ENCODE data around the gene ZG16.

DNA sequence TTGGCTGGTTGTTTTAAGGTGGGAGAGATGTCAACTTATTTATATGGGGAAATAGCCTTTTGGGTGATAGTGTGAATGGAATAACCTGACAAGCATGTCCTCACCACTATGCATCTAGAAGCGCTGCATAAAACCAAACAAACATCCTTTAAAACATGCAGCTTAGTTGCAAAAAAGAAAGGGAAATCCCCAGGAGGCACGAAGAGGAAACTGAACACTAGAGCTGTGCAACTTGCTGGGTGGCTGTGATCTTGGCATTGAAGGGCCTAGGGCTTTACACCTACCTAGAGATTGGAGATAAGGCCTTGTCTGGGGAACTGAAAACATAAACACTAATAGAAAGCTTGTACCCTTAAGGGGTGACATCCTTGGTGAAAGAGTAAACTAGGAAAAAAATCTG lies 39.5 kb upstream of the ZG16 start:
- TF ChIP-seq YY1 (IDR thresholded peaks at IDR 0.05) (no peak), NR2F2 (IDR thresholded peaks at IDR 0.05) (no peak), SP1 (IDR thresholded peaks at IDR 0.05) (no peak), RXRA (IDR thresholded peaks at IDR 0.05) (no peak), RAD21 (IDR thresholded peaks at IDR 0.05) (no peak)
- TF ChIP-seq, protein P1, sequence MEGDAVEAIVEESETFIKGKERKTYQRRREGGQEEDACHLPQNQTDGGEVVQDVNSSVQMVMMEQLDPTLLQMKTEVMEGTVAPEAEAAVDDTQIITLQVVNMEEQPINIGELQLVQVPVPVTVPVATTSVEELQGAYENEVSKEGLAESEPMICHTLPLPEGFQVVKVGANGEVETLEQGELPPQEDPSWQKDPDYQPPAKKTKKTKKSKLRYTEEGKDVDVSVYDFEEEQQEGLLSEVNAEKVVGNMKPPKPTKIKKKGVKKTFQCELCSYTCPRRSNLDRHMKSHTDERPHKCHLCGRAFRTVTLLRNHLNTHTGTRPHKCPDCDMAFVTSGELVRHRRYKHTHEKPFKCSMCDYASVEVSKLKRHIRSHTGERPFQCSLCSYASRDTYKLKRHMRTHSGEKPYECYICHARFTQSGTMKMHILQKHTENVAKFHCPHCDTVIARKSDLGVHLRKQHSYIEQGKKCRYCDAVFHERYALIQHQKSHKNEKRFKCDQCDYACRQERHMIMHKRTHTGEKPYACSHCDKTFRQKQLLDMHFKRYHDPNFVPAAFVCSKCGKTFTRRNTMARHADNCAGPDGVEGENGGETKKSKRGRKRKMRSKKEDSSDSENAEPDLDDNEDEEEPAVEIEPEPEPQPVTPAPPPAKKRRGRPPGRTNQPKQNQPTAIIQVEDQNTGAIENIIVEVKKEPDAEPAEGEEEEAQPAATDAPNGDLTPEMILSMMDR (IDR thresholded peaks at IDR 0.05; ENCODE audit: low read depth, low read length, missing input control), result no peak
- TF ChIP-seq, protein P2, sequence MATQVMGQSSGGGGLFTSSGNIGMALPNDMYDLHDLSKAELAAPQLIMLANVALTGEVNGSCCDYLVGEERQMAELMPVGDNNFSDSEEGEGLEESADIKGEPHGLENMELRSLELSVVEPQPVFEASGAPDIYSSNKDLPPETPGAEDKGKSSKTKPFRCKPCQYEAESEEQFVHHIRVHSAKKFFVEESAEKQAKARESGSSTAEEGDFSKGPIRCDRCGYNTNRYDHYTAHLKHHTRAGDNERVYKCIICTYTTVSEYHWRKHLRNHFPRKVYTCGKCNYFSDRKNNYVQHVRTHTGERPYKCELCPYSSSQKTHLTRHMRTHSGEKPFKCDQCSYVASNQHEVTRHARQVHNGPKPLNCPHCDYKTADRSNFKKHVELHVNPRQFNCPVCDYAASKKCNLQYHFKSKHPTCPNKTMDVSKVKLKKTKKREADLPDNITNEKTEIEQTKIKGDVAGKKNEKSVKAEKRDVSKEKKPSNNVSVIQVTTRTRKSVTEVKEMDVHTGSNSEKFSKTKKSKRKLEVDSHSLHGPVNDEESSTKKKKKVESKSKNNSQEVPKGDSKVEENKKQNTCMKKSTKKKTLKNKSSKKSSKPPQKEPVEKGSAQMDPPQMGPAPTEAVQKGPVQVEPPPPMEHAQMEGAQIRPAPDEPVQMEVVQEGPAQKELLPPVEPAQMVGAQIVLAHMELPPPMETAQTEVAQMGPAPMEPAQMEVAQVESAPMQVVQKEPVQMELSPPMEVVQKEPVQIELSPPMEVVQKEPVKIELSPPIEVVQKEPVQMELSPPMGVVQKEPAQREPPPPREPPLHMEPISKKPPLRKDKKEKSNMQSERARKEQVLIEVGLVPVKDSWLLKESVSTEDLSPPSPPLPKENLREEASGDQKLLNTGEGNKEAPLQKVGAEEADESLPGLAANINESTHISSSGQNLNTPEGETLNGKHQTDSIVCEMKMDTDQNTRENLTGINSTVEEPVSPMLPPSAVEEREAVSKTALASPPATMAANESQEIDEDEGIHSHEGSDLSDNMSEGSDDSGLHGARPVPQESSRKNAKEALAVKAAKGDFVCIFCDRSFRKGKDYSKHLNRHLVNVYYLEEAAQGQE (IDR thresholded peaks at IDR 0.05), result no peak
- TF ChIP-seq, protein P3, sequence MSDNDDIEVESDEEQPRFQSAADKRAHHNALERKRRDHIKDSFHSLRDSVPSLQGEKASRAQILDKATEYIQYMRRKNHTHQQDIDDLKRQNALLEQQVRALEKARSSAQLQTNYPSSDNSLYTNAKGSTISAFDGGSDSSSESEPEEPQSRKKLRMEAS (IDR thresholded peaks at IDR 0.05), result no peak
- TF ChIP-seq, protein P4, sequence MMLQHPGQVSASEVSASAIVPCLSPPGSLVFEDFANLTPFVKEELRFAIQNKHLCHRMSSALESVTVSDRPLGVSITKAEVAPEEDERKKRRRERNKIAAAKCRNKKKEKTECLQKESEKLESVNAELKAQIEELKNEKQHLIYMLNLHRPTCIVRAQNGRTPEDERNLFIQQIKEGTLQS (IDR thresholded peaks at IDR 0.05), result no peak

All from liver (tissue), 3 donors.